HUES64 (cell line): ENCODE data around the gene IFNA10.
"Not testable (repeated sequence)": the region's sequence is repeated elsewhere in the genome, so short reads cannot be mapped to it uniquely, and the experiment has no call there.

ENCODE experiments used
- H3K27ac ChIP-seq: 2 replicates; pipeline ENCODE4 v1.7.0; 2013; ENCODE audit warnings: low read depth, low read length, inconsistent platforms
- H3K27me3 ChIP-seq: 2 replicates; pipeline ENCODE4 v1.6.1; 2013; ENCODE audit warnings: mild to moderate bottlenecking, low read length; ENCODE audit not compliant: insufficient read depth
- H3K36me3 ChIP-seq: 2 replicates; pipeline ENCODE4 v1.6.1; 2013; ENCODE audit warnings: mild to moderate bottlenecking, low read length; ENCODE audit not compliant: insufficient read depth
- H3K4me1 ChIP-seq: 2 replicates; pipeline ENCODE4 v1.6.1; 2013; ENCODE audit warnings: mild to moderate bottlenecking, low read length, moderate library complexity; ENCODE audit not compliant: insufficient read depth
- H3K4me3 ChIP-seq: 2 replicates; pipeline ENCODE4 v1.5.1; 2013; ENCODE audit warnings: mild to moderate bottlenecking, low read length, moderate library complexity
- H3K9ac ChIP-seq: 2 replicates; pipeline ENCODE4 v1.6.1; 2013; ENCODE audit warnings: mild to moderate bottlenecking, low read depth, low read length
- H3K9me3 ChIP-seq: 2 replicates; pipeline ENCODE4 v1.6.1; 2013; ENCODE audit warnings: low read depth, low read length; ENCODE audit not compliant: insufficient read depth
- WGBS: fragments of 150-250, 120-280 bp; methylation state at CpG from one replicate; pipeline ENCODE4 v1.1.7; 2013; ENCODE audit warnings: missing lambda C conversion rate; 5-methylcytosine and 5-hydroxymethylcytosine counted together

Gene IFNA10

GRCh38 chr9:21182810-21183736 is 23.9 kb downstream of the IFNA10 start:
- 45% methylated on average over 3 of the region's 4 CpGs for WGBS
- not testable (repeated sequence) for H3K9ac ChIP-seq, H3K9me3 ChIP-seq, H3K4me1 ChIP-seq, H3K36me3 ChIP-seq, H3K4me3 ChIP-seq, H3K27ac ChIP-seq, H3K27me3 ChIP-seq

- no peaks in the 10 kb centered on the region for H3K9me3 ChIP-seq
- peaks cover 11% of the 10 kb centered on the region for H3K27me3 ChIP-seq
- no peaks in the 10 kb centered on the region for H3K4me1 ChIP-seq
- H3K27ac ChIP-seq = no peak overlapping the region
- no peaks in the 10 kb centered on the region for H3K36me3 ChIP-seq
- H3K9ac ChIP-seq = no peak overlapping the region
- no peak overlapping the region for H3K4me3 ChIP-seq
- WGBS = 98% methylated on average over 2 of the region's 2 CpGs
Measured at GRCh38 chr9:21174671-21175070, 32.3 kb downstream of the IFNA10 start.

- Histone ChIP-seq H3K36me3 (no peaks in the 10 kb centered on the region), H3K4me1 (no peaks in the 10 kb centered on the region), H3K9ac (no peak overlapping the region), H3K9me3 (no peaks in the 10 kb centered on the region), H3K27me3 (peaks cover 6% of the 10 kb centered on the region), H3K4me3 (no peak overlapping the region), H3K27ac (no peak overlapping the region)
- WGBS = 93% methylated on average over 2 of the region's 3 CpGs
Measured at GRCh38 chr9:21172156-21172555, 34.8 kb downstream of the IFNA10 start.

GRCh38 chr9:21171351-21171750 is 35.6 kb downstream of the IFNA10 start:
- no peak overlapping the region for H3K27ac ChIP-seq
- no peaks in the 10 kb centered on the region for H3K36me3 ChIP-seq
- peaks cover 6% of the 10 kb centered on the region for H3K27me3 ChIP-seq
- no peaks in the 10 kb centered on the region for H3K4me1 ChIP-seq
- H3K9me3 ChIP-seq = no peaks in the 10 kb centered on the region
- H3K4me3 ChIP-seq = no peak overlapping the region
- 100% methylated on average over 1 of the region's 1 CpG for WGBS
- no peak overlapping the region for H3K9ac ChIP-seq

GRCh38 chr9:21166560-21166959 is 40.4 kb downstream of the IFNA10 start, which contains the start of gene IFNA21:
Gene IFNA21 (minus strand): TSS chr9:21166660. CDS start chr9:21166612, 48 bp downstream.
- not testable (repeated sequence) for H3K9me3 ChIP-seq, H3K27ac ChIP-seq, H3K4me3 ChIP-seq, H3K4me1 ChIP-seq, H3K27me3 ChIP-seq, H3K36me3 ChIP-seq, H3K9ac ChIP-seq
- 92% methylated on average over 2 of the region's 2 CpGs for WGBS

- H3K4me1 ChIP-seq = no peaks in the 10 kb centered on the region
- no peak overlapping the region for H3K27ac ChIP-seq
- H3K36me3 ChIP-seq = no peaks in the 10 kb centered on the region
- no peak overlapping the region for H3K9ac ChIP-seq
- 100% methylated on average over 1 of the region's 1 CpG for WGBS
- no peaks in the 10 kb centered on the region for H3K9me3 ChIP-seq
- H3K4me3 ChIP-seq = no peak overlapping the region
- no peaks in the 10 kb centered on the region for H3K27me3 ChIP-seq
Measured at GRCh38 chr9:21165516-21165915, 41.4 kb downstream of the IFNA10 start.

GRCh38 chr9:21160178-21160577 is 46.8 kb downstream of the IFNA10 start:
- Histone ChIP-seq H3K4me3 (no peak overlapping the region), H3K27me3 (no peaks in the 10 kb centered on the region), H3K27ac (no peak overlapping the region), H3K4me1 (no peaks in the 10 kb centered on the region), H3K9ac (no peak overlapping the region), H3K36me3 (no peaks in the 10 kb centered on the region), H3K9me3 (no peaks in the 10 kb centered on the region)
- 83% methylated on average over 1 of the region's 1 CpG for WGBS
